Progenitor cell of endocrine pancreas (in vitro differentiated cells): ENCODE results near the gene FBXW11. TPM values are rescaled to one million over a fixed set of nuclear protein-coding genes. Genes with fewer than 3 reads are reported as not detected.
"Not testable (repeated sequence)": the region's sequence is repeated elsewhere in the genome, so short reads cannot be mapped to it uniquely, and the experiment has no call there.

ENCODE experiments used
- DNase-seq: peaks from one replicate; pipeline ENCODE4 v3.0.0; 2021; ENCODE audit warnings: low spot score; ENCODE audit not compliant: unreplicated experiment
- H3K27ac Mint-ChIP-seq: 2 replicates; pipeline ENCODE4 v1.8.0; 2021; ENCODE audit warnings: mild to moderate bottlenecking, moderate library complexity, mixed read lengths
- H3K27me3 Mint-ChIP-seq: 2 replicates; pipeline ENCODE4 v1.8.0; 2021; ENCODE audit warnings: mixed read lengths
- H3K36me3 Mint-ChIP-seq: 2 replicates; pipeline ENCODE4 v1.8.0; 2022; ENCODE audit warnings: mixed read lengths; ENCODE audit not compliant: insufficient read depth
- H3K4me1 Mint-ChIP-seq: 2 replicates; pipeline ENCODE4 v1.8.0; 2021; ENCODE audit warnings: low read depth, mixed read lengths
- H3K4me3 Mint-ChIP-seq: 2 replicates; pipeline ENCODE4 v1.8.0; 2021; ENCODE audit warnings: low read depth, mild to moderate bottlenecking, moderate library complexity, mixed read lengths
- H3K9me3 Mint-ChIP-seq: 2 replicates; pipeline ENCODE4 v1.8.0; 2021; ENCODE audit warnings: low read depth, mixed read lengths
- CTCF ChIP-seq: fragments of 200-600 bp; sonication (generic); IDR thresholded peaks from one replicate; pipeline ENCODE4 v1.5.0; 2021; ENCODE audit warnings: antibody characterized with exemption, mild to moderate bottlenecking; ENCODE audit not compliant: unreplicated experiment
- total RNA-seq: library from RNA; stranded (reverse); gene quantifications from 2 replicates; pipeline ENCODE4 v1.2.1, GENCODE V29; 2021

FBXW11 gene
- total RNA-seq, 1 donor from 2014 or later = 63.5 TPM

GRCh38 chr5:171891150-171891549 lies 115.3 kb downstream of the FBXW11 start:
- no peak for TF ChIP-seq CTCF
- no peak for DNase-seq

GRCh38 chr5:171888051-171888481 lies 118.4 kb downstream of the FBXW11 start:
- no peak for DNase-seq
- no peaks in the 10 kb centered on the region for H3K4me1 Mint-ChIP-seq
- H3K9me3 Mint-ChIP-seq = peaks cover 9% of the 10 kb centered on the region
- TF ChIP-seq CTCF = no peak
- H3K36me3 Mint-ChIP-seq = peaks cover 33% of the 10 kb centered on the region
- H3K27me3 Mint-ChIP-seq = no peaks in the 10 kb centered on the region
- H3K27ac Mint-ChIP-seq = peak overlapping the region; percentile 56
- no peak overlapping the region for H3K4me3 Mint-ChIP-seq

More at GRCh38 chr5:171891150-171891549, 115.3 kb downstream of the FBXW11 start:
- Mint-ChIP-seq H3K27me3 (no peaks in the 10 kb centered on the region), H3K9me3 (no peaks in the 10 kb centered on the region), H3K36me3 (peaks cover 11% of the 10 kb centered on the region), H3K27ac (no peak overlapping the region), H3K4me1 (no peaks in the 10 kb centered on the region), H3K4me3 (no peak overlapping the region)

- H3K36me3 Mint-ChIP-seq = peaks cover 35% of the 10 kb centered on the region
- not testable (repeated sequence) for H3K27me3 Mint-ChIP-seq, H3K27ac Mint-ChIP-seq, H3K4me1 Mint-ChIP-seq, DNase-seq, H3K4me3 Mint-ChIP-seq, H3K9me3 Mint-ChIP-seq
Observed at GRCh38 chr5:171886037-171886436, 120.4 kb downstream of the FBXW11 start.

GRCh38 chr5:171882118-171882517 lies 124.3 kb downstream of the FBXW11 start:
- Mint-ChIP-seq H3K9me3 (peaks cover 9% of the 10 kb centered on the region), H3K27me3 (no peaks in the 10 kb centered on the region), H3K4me3 (no peak overlapping the region), H3K27ac (no peak overlapping the region), H3K4me1 (peaks cover 4% of the 10 kb centered on the region), H3K36me3 (peaks cover 29% of the 10 kb centered on the region)
- DNase-seq = no peak
- no peak for TF ChIP-seq CTCF

- Mint-ChIP-seq H3K27ac (no peak overlapping the region), H3K4me1 (peaks cover 16% of the 10 kb centered on the region), H3K4me3 (no peak overlapping the region), H3K36me3 (peaks cover 28% of the 10 kb centered on the region), H3K9me3 (no peaks in the 10 kb centered on the region), H3K27me3 (no peaks in the 10 kb centered on the region)
- DNase-seq = no peak
- TF ChIP-seq CTCF = no peak
Observed at GRCh38 chr5:171874234-171874633, 132.2 kb downstream of the FBXW11 start.

GRCh38 chr5:171872666-171873065 lies 133.8 kb downstream of the FBXW11 start:
- peaks cover 16% of the 10 kb centered on the region for H3K4me1 Mint-ChIP-seq
- H3K4me3 Mint-ChIP-seq = no peak overlapping the region
- DNase-seq = no peak
- no peaks in the 10 kb centered on the region for H3K27me3 Mint-ChIP-seq
- no peak for TF ChIP-seq CTCF
- no peak overlapping the region for H3K27ac Mint-ChIP-seq
- H3K9me3 Mint-ChIP-seq = no peaks in the 10 kb centered on the region
- H3K36me3 Mint-ChIP-seq = peaks cover 39% of the 10 kb centered on the region
